Measurements from ENCODE around the gene C9orf152. TPM values are rescaled to one million over a fixed set of nuclear protein-coding genes. Genes with fewer than 3 reads are reported as not detected.

C9orf152 gene
- total RNA-seq (not detected), polyA plus RNA-seq (not detected)

GRCh38 chr9:110208031-110208430 lies at the start of gene C9orf152:
C9orf152 (minus strand) TSS chr9:110208159; CDS start chr9:110207579, 580 bp downstream.
- H3K27me3 Mint-ChIP-seq, result peaks cover 5 to 24% of the 10 kb centered on the region in 2 donors

GRCh38 chr9:110257097-110257841 lies 49.3 kb upstream of the C9orf152 start:
- Histone ChIP-seq H3K36me3 (ENCODE audit: insufficient read depth, low read length) (no peaks in the 10 kb centered on the region), H3K27me3 (ENCODE audit: insufficient read depth, low read length, poor library complexity, severe bottlenecking) (no peaks in the 10 kb centered on the region), H3K9me3 (ENCODE audit: low read length) (no peaks in the 10 kb centered on the region), H3K4me3 (ENCODE audit: low read length) (peak overlapping the region; percentile 82), H3K27ac (ENCODE audit: low read depth, low read length) (peak overlapping the region; percentile 73), H3K4me1 (ENCODE audit: insufficient read depth, low read length) (peaks cover 19% of the 10 kb centered on the region)
- DNase-seq, result no peak
- ChIA-PET POLR2A (interaction anchor here (0.8 kb wide), 1 partner anchor 109 kb away, joined by 3 read pairs; no protein-coding TSS in a partner anchor), CTCF (interaction anchor here (1.6 kb wide), 1 partner anchor 41 kb away, joined by 4 read pairs; no protein-coding TSS in a partner anchor)
- Mint-ChIP-seq H3K36me3 (peaks cover 0 to 10% (median 0%) of the 10 kb centered on the region in 3 donors), H3K27ac (peak overlapping the region; percentile 61 to 96 (median 92)), H3K4me1 (peaks cover 26 to 41% (median 40%) of the 10 kb centered on the region in 3 donors), H3K4me3 (peak overlapping the region; percentile 90 to 98 (median 97)), H3K9me3 (no peaks in the 10 kb centered on the region), H3K27me3 (peaks cover 0 to 2% of the 10 kb centered on the region in 2 donors)

More at GRCh38 chr9:110208031-110208430, at the start of gene C9orf152:
- ChIA-PET POLR2A (no interaction called here), CTCF (no interaction called here)
- peaks cover 0 to 4% (median 0%) of the 10 kb centered on the region in 3 donors for H3K36me3 Mint-ChIP-seq
- no peaks in the 10 kb centered on the region for H3K4me1 Mint-ChIP-seq
- H3K27me3 ChIP-seq (ENCODE audit: insufficient read depth, low read length, poor library complexity, severe bottlenecking), result no peaks in the 10 kb centered on the region
- H3K9me3 ChIP-seq (ENCODE audit: low read length), result no peaks in the 10 kb centered on the region
- H3K36me3 ChIP-seq (ENCODE audit: insufficient read depth, low read length), result no peaks in the 10 kb centered on the region
- no peak within 1 kb of the TSS for H3K27ac ChIP-seq (ENCODE audit: low read depth, low read length)
- H3K4me3 Mint-ChIP-seq, result no peak within 1 kb of the TSS
- H3K4me1 ChIP-seq (ENCODE audit: insufficient read depth, low read length), result no peaks in the 10 kb centered on the region
- no peak within 1 kb of the TSS for H3K4me3 ChIP-seq (ENCODE audit: low read length)
- no peak for DNase-seq
- no peak within 1 kb of the TSS for H3K27ac Mint-ChIP-seq
- peaks cover 0 to 3% (median 0%) of the 10 kb centered on the region in 5 donors for H3K9me3 Mint-ChIP-seq

GRCh38 chr9:110256380-110257096 lies 48.6 kb upstream of the C9orf152 start, which contains the start of gene TXN:
TXN (minus strand) TSS chr9:110256507; CDS start chr9:110256435, 72 bp downstream.
- peak; percentile 67 to 81 (median 77) for DNase-seq
- Mint-ChIP-seq H3K9me3 (no peaks in the 10 kb centered on the region), H3K36me3 (peaks cover 0 to 10% (median 0%) of the 10 kb centered on the region in 3 donors), H3K27ac (peak within 1 kb of the TSS; percentile 88 to 98 (median 94)), H3K4me1 (peaks cover 26 to 46% (median 42%) of the 10 kb centered on the region in 3 donors), H3K27me3 (peaks cover 0 to 2% of the 10 kb centered on the region in 2 donors), H3K4me3 (peak within 1 kb of the TSS; percentile 90 to 98 (median 97))
- ChIA-PET POLR2A (interaction anchor here (0.7 to 0.8 kb wide), 3 partner anchors 17 to 1232 kb away, joined by 3 to 6 read pairs (median 4); no protein-coding TSS in a partner anchor), CTCF (interaction anchor here (1.6 kb wide), 1 partner anchor 40 kb away, joined by 4 read pairs; no protein-coding TSS in a partner anchor)
- H3K4me3 ChIP-seq (ENCODE audit: low read length), result peak within 1 kb of the TSS; percentile 82
- H3K36me3 ChIP-seq (ENCODE audit: insufficient read depth, low read length), result no peaks in the 10 kb centered on the region
- peaks cover 19% of the 10 kb centered on the region for H3K4me1 ChIP-seq (ENCODE audit: insufficient read depth, low read length)
- H3K9me3 ChIP-seq (ENCODE audit: low read length), result no peaks in the 10 kb centered on the region
- peak within 1 kb of the TSS; percentile 78 for H3K27ac ChIP-seq (ENCODE audit: low read depth, low read length)
- no peaks in the 10 kb centered on the region for H3K27me3 ChIP-seq (ENCODE audit: insufficient read depth, low read length, poor library complexity, severe bottlenecking)

- Histone ChIP-seq H3K36me3 (ENCODE audit: insufficient read depth, low read length) (no peaks in the 10 kb centered on the region), H3K27me3 (ENCODE audit: insufficient read depth, low read length, poor library complexity, severe bottlenecking) (no peaks in the 10 kb centered on the region), H3K4me3 (ENCODE audit: low read length) (peak overlapping the region; percentile 82), H3K27ac (ENCODE audit: low read depth, low read length) (peak overlapping the region; percentile 78), H3K9me3 (ENCODE audit: low read length) (no peaks in the 10 kb centered on the region), H3K4me1 (ENCODE audit: insufficient read depth, low read length) (peaks cover 19% of the 10 kb centered on the region)
- Mint-ChIP-seq H3K36me3 (peaks cover 0 to 12% (median 0%) of the 10 kb centered on the region in 3 donors), H3K9me3 (no peaks in the 10 kb centered on the region), H3K4me3 (peak overlapping the region; percentile 90 to 98 (median 97)), H3K27ac (peak overlapping the region; percentile 88 to 98 (median 93)), H3K4me1 (peaks cover 29 to 50% (median 42%) of the 10 kb centered on the region in 3 donors), H3K27me3 (peaks cover 0 to 3% of the 10 kb centered on the region in 2 donors)
- peak in 4 of 5 donors; percentile 18 to 57 (median 22) for DNase-seq
- POLR2A ChIA-PET, result interaction anchor here (0.7 to 0.8 kb wide), 3 partner anchors 17 to 1233 kb away, joined by 3 to 6 read pairs (median 4); no protein-coding TSS in a partner anchor
- CTCF ChIA-PET, result no interaction called here
Observed at GRCh38 chr9:110255463-110256379, 47.8 kb upstream of the C9orf152 start.

GRCh38 chr9:110255034-110255462 lies 47.1 kb upstream of the C9orf152 start:
- peak overlapping the region; percentile 90 to 98 (median 97) for H3K4me3 Mint-ChIP-seq
- peaks cover 19% of the 10 kb centered on the region for H3K4me1 ChIP-seq (ENCODE audit: insufficient read depth, low read length)
- H3K36me3 Mint-ChIP-seq, result peaks cover 0 to 16% (median 0%) of the 10 kb centered on the region in 3 donors
- H3K4me3 ChIP-seq (ENCODE audit: low read length), result peak overlapping the region; percentile 82
- peak overlapping the region; percentile 79 to 97 (median 88) for H3K27ac Mint-ChIP-seq
- H3K27me3 ChIP-seq (ENCODE audit: insufficient read depth, low read length, poor library complexity, severe bottlenecking), result no peaks in the 10 kb centered on the region
- CTCF ChIA-PET, result no interaction called here
- DNase-seq, result peak in 3 of 5 donors; percentile 3 to 5 (median 4)
- H3K9me3 Mint-ChIP-seq, result no peaks in the 10 kb centered on the region
- H3K27ac ChIP-seq (ENCODE audit: low read depth, low read length), result peak overlapping the region; percentile 78
- peaks cover 29 to 53% (median 47%) of the 10 kb centered on the region in 3 donors for H3K4me1 Mint-ChIP-seq
- H3K27me3 Mint-ChIP-seq, result peaks cover 0 to 1% of the 10 kb centered on the region in 2 donors
- H3K9me3 ChIP-seq (ENCODE audit: low read length), result no peaks in the 10 kb centered on the region
- POLR2A ChIA-PET, result no interaction called here
- peaks cover 4% of the 10 kb centered on the region for H3K36me3 ChIP-seq (ENCODE audit: insufficient read depth, low read length)

GRCh38 chr9:110254500-110254899 lies 46.5 kb upstream of the C9orf152 start:
- H3K27me3 Mint-ChIP-seq, result peaks cover 0 to 1% of the 10 kb centered on the region in 2 donors
- H3K4me1 Mint-ChIP-seq, result peaks cover 29 to 53% (median 49%) of the 10 kb centered on the region in 3 donors
- no peaks in the 10 kb centered on the region for H3K9me3 ChIP-seq (ENCODE audit: low read length)
- DNase-seq, result no peak
- POLR2A ChIA-PET, result no interaction called here
- CTCF ChIA-PET, result no interaction called here
- peaks cover 0 to 20% (median 3%) of the 10 kb centered on the region in 3 donors for H3K36me3 Mint-ChIP-seq
- peak overlapping the region; percentile 82 for H3K4me3 ChIP-seq (ENCODE audit: low read length)
- H3K9me3 Mint-ChIP-seq, result no peaks in the 10 kb centered on the region
- peak overlapping the region; percentile 90 to 98 (median 97) for H3K4me3 Mint-ChIP-seq
- H3K4me1 ChIP-seq (ENCODE audit: insufficient read depth, low read length), result peaks cover 19% of the 10 kb centered on the region
- H3K27ac ChIP-seq (ENCODE audit: low read depth, low read length), result peak overlapping the region; percentile 78
- H3K27ac Mint-ChIP-seq, result peak overlapping the region; percentile 79 to 97 (median 88)
- H3K36me3 ChIP-seq (ENCODE audit: insufficient read depth, low read length), result peaks cover 8% of the 10 kb centered on the region
- H3K27me3 ChIP-seq (ENCODE audit: insufficient read depth, low read length, poor library complexity, severe bottlenecking), result no peaks in the 10 kb centered on the region

All from CD8-positive, alpha-beta memory T cell (primary cell).